Hepatocyte (in vitro differentiated cells): ENCODE measurements around the gene RAB43.

Experiments used
- CTCF ChIP-seq: fragments of 200-600 bp; sonication (generic); IDR thresholded peaks from 2 replicates; pipeline ENCODE4 v1.5.1; 2016; ENCODE audit warnings: antibody characterized with exemption, mild to moderate bottlenecking; ENCODE audit not compliant: poor library complexity
- EZH2phosphoT487 ChIP-seq: fragments of 200-600 bp; sonication (generic); IDR thresholded peaks from one replicate; pipeline ENCODE4 v1.6.1; 2018; ENCODE audit warnings: antibody characterized with exemption, mild to moderate bottlenecking, low read depth, moderate library complexity; ENCODE audit not compliant: unreplicated experiment, severe bottlenecking

- TF ChIP-seq CTCF, result no peak
- TF ChIP-seq EZH2phosphoT487, result no peak
Observed at GRCh38 chr3:129045675-129046036, 75.9 kb downstream of the RAB43 start.
